Measurements from ENCODE around the gene TCN1. TPM values are rescaled to one million over a fixed set of nuclear protein-coding genes. Genes with fewer than 3 reads are reported as not detected.
"Not testable (repeated sequence)": the region's sequence is repeated elsewhere in the genome, so short reads cannot be mapped to it uniquely, and the experiment has no call there.

The TCN1 gene, protein sequence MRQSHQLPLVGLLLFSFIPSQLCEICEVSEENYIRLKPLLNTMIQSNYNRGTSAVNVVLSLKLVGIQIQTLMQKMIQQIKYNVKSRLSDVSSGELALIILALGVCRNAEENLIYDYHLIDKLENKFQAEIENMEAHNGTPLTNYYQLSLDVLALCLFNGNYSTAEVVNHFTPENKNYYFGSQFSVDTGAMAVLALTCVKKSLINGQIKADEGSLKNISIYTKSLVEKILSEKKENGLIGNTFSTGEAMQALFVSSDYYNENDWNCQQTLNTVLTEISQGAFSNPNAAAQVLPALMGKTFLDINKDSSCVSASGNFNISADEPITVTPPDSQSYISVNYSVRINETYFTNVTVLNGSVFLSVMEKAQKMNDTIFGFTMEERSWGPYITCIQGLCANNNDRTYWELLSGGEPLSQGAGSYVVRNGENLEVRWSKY
- not detected for total RNA-seq

DNA sequence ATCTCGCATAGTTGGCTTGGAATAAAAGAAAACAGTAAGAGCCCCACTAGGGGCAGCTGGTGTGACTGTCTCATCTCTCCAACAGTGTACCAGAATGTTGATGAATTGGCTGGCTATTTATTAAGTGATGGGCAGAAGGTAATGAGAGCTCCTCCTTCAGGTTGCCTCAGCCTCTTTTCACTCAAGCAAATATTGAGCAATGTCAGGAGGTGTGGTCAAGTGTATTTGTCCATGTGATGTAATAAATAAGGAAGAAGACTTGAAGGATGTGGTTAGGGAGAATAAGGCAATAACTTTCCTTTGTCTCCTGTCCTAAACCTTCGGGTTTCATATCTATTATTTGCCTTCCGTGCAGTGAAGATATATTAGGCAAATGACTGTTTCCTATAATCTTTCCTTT lies at the start of gene TCN1:
TCN1 (minus strand) TSS at position 91 of the 400 bp plus-strand sequence; CDS start at position 74, 17 bp downstream.
- Mint-ChIP-seq H3K4me3 (no peak within 1 kb of the TSS), H3K27me3 (peaks cover 12% of the 10 kb centered on the region), H3K4me1 (peaks cover 5% of the 10 kb centered on the region), H3K36me3 (ENCODE audit: low read depth) (no peaks in the 10 kb centered on the region), H3K9me3 (no peaks in the 10 kb centered on the region), H3K27ac (no peak within 1 kb of the TSS)
- no peak for DNase-seq
- POLR2A ChIA-PET: no interaction called here
- CTCF ChIA-PET: no interaction called here

DNA sequence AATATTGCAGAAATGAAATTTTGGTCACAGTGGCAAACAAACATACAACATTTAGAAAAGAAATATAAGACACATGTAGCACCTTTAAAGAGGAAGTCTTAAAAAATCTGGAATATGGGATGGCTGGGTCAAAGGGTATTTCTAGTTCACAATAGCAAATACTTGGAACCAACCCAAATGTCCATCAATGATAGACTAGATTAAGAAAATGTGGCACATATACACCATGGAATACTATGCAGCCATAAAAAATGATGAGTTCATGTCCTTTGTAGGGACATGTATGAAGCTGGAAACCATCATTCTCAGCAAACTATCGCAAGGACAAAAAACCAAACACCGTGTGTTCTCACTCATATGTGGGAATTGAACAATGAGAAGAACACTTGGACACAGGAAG lies 37.3 kb upstream of the TCN1 start:
- H3K27me3 Mint-ChIP-seq: peaks cover 10% of the 10 kb centered on the region
- POLR2A ChIA-PET; DNase-seq; H3K27ac Mint-ChIP-seq; H3K4me1 Mint-ChIP-seq; H3K4me3 Mint-ChIP-seq; H3K36me3 Mint-ChIP-seq (ENCODE audit: low read depth); H3K9me3 Mint-ChIP-seq: not testable (repeated sequence)
- CTCF ChIA-PET: interaction anchor here (0.9 kb wide), 1 partner anchor 56 kb away, joined by 3 read pairs; no protein-coding TSS in a partner anchor

DNA sequence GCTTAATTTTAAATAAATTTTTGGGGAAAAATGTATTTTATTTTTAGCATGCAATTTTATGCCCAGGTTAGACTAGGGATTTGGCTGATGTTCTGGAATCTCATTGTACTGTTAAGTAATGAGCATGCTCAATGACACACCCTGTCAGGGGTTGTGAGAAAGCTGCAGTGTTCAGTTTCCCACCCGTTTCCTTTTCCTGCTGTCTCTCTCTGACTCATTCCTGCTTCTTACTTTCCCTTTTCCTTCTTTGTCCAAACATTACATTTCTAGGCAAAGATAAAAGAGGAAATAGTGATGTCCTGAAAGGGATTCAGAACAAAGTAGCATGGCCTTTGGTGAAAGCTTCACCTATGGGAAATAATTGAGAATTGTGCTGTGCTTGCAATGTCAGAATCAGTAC lies 35.0 kb upstream of the TCN1 start:
- Mint-ChIP-seq H3K4me3 (no peak overlapping the region), H3K4me1 (no peaks in the 10 kb centered on the region), H3K36me3 (ENCODE audit: low read depth) (no peaks in the 10 kb centered on the region), H3K27me3 (no peaks in the 10 kb centered on the region), H3K27ac (no peak overlapping the region), H3K9me3 (no peaks in the 10 kb centered on the region)
- POLR2A ChIA-PET: interaction anchor here (1.0 kb wide), 1 partner anchor 9 kb away, joined by 3 read pairs; no protein-coding TSS in a partner anchor
- DNase-seq: no peak
- CTCF ChIA-PET: interaction anchor here (1.1 kb wide), 1 partner anchor 91 kb away, joined by 3 read pairs; the partner anchor contains the start of gene MRPL16

DNA sequence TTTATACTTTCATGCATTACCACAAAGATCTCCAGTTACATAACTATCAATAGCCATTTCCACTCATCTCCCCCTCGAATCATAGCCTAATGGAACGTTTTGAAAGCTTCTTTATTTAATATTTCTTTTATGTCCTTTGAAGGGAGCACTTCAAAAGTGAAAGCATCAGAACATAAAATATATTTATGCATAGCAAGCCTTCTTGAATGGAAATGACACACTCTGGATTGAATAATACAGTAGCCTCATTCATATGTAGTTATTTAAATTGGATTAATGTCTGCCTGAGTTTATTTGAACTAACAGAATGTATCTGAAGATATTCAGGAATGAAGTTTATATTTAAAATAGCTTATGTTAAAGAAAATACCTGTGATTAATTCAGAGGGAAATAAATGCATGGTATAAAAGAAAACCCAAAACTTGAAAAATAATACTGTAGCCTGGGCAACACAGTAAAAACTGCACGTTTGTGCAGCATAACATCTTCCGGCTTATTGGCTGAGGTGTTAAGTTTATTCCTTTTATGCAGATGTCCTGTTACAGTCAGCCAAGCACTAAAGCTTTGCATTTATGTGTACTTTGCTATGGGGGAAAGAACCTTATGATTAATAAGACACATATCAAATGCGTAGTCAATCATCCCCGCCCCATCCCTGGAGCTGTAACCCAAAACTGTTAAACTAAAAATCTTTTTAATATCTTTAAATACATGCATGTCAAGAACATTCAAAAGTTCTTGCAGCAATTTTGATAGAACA lies 34.3 kb upstream of the TCN1 start:
- Mint-ChIP-seq H3K4me1 (no peaks in the 10 kb centered on the region), H3K27me3 (no peaks in the 10 kb centered on the region), H3K9me3 (no peaks in the 10 kb centered on the region), H3K4me3 (no peak overlapping the region), H3K27ac (no peak overlapping the region), H3K36me3 (ENCODE audit: low read depth) (no peaks in the 10 kb centered on the region)
- no peak for DNase-seq
- ChIA-PET CTCF (interaction anchor here (1.1 kb wide), 1 partner anchor 90 kb away, joined by 3 read pairs; the partner anchor contains the start of gene MRPL16), POLR2A (no interaction called here)

DNA sequence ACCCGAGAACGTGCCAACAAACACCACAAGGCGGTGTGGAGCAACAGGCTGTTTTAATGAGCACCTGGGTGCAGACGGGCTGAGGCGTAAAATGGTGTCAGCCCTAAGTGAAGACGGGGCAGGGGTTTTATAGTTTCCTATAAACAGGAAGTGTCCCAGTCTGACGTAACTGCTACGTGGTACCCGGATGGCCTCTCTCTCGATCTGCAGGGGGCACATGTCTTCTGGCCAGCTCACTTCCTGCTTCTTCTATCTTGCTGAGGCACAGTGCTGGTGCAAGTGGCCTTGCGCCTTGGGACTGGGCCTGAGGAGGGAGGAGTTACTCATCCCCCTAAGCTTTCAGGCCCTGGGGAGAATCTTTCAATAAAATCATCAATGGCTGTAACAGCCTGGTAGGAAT lies 33.2 kb upstream of the TCN1 start:
- DNase-seq: no peak
- no peaks in the 10 kb centered on the region for H3K36me3 Mint-ChIP-seq (ENCODE audit: low read depth)
- H3K4me3 Mint-ChIP-seq: no peak overlapping the region
- peaks cover 2% of the 10 kb centered on the region for H3K27me3 Mint-ChIP-seq
- no peak overlapping the region for H3K27ac Mint-ChIP-seq
- no peaks in the 10 kb centered on the region for H3K4me1 Mint-ChIP-seq
- ChIA-PET POLR2A (no interaction called here), CTCF (no interaction called here)
- H3K9me3 Mint-ChIP-seq: no peaks in the 10 kb centered on the region

DNA sequence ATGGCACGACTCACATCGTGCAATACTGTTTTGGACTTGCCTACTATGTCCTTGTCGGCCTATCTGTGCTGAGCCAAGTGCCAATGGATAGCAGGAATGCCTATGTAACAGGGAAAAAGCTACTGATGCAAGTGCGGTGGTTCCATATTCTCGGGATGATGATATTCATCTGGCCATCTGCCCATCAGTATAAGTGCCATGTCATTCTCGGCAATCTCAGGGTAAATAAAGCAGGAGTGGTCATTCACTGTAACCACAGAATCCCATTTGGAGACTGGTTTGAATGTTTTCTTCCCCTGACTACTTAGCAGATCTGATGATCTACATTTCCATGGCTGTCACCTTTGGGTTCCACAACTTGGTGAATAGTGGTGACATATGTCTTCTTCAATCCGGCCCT lies 32.4 kb upstream of the TCN1 start:
- Mint-ChIP-seq H3K9me3 (no peaks in the 10 kb centered on the region), H3K27ac (no peak overlapping the region), H3K4me3 (no peak overlapping the region), H3K4me1 (no peaks in the 10 kb centered on the region), H3K27me3 (peaks cover 2% of the 10 kb centered on the region), H3K36me3 (ENCODE audit: low read depth) (no peaks in the 10 kb centered on the region)
- no peak for DNase-seq
- ChIA-PET POLR2A (no interaction called here), CTCF (no interaction called here)

DNA sequence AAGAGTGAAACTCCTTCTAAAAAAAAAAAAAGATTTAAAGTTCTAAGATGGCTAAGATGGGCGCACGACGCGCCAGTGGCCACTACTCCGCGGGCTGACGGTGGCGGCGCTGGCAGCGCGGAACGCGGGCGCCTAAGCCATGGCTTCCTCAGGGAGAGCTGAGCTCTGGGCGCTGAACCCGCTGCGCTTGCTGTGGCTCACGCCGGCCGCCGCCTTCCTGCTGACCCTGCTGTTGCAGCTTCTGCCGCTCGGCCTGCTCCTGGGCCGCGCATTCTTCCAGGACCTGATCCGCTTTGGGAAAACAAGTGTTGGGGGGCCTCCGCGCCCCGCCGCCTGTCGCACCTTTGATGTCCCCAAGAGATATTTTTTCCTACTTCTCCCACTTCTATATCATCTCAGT lies 31.8 kb upstream of the TCN1 start:
- DNase-seq: no peak
- H3K36me3 Mint-ChIP-seq (ENCODE audit: low read depth): no peaks in the 10 kb centered on the region
- H3K9me3 Mint-ChIP-seq: no peaks in the 10 kb centered on the region
- H3K4me3 Mint-ChIP-seq: no peak overlapping the region
- ChIA-PET POLR2A (no interaction called here), CTCF (no interaction called here)
- no peaks in the 10 kb centered on the region for H3K4me1 Mint-ChIP-seq
- H3K27me3 Mint-ChIP-seq: peaks cover 2% of the 10 kb centered on the region
- H3K27ac Mint-ChIP-seq: no peak overlapping the region

DNA sequence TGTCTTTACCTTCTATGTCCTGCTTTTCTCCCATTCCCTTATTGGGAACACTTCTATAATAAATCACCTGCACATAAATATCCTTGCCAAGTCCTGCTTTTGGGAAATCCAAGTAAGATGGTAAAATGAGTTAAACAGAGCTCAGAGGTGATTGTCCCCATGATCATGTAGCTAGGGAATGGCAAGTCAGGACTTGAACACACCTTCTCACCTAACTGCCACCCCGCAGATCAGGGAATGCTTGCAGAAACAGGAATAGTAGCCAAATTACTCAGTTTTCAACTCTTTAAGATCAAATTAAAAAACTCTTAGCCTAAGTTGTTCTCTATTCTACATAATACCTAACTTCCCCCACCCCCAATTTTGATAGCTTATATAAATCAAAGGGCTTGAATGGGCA lies 28.3 kb upstream of the TCN1 start:
- Mint-ChIP-seq H3K4me1 (no peaks in the 10 kb centered on the region), H3K36me3 (ENCODE audit: low read depth) (peaks cover 3% of the 10 kb centered on the region), H3K27ac (no peak overlapping the region), H3K4me3 (no peak overlapping the region), H3K27me3 (peaks cover 7% of the 10 kb centered on the region), H3K9me3 (peaks cover 8% of the 10 kb centered on the region)
- ChIA-PET CTCF (interaction anchor here (1.2 to 1.8 kb wide), 2 partner anchors 24 to 662 kb away, joined by 3 to 4 read pairs; no protein-coding TSS in a partner anchor), POLR2A (no interaction called here)
- no peak for DNase-seq

DNA sequence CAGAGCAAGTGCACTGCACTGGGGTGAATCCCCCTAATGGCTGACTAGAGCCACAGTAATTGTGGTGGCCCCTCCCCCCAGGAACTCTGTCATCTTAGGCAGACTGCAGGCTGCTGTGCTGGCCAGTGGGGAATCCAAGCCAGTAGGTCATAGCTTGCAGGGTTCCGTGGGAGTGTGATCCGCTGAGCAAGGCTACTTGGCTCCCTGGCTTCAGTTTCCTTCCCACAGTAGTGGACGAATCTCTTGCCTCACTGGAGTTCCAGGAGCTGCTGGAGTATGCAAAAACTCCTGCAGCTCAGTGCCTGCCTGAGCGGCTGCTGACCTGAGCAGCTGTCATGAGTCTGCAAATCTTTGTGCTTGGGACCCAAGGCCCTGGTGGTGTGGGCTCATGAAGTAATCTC lies 25.5 kb upstream of the TCN1 start:
- H3K27me3 Mint-ChIP-seq: peaks cover 14% of the 10 kb centered on the region
- H3K4me3 Mint-ChIP-seq: no peak overlapping the region
- H3K27ac Mint-ChIP-seq: no peak overlapping the region
- peaks cover 30% of the 10 kb centered on the region for H3K9me3 Mint-ChIP-seq
- H3K4me1 Mint-ChIP-seq: no peaks in the 10 kb centered on the region
- ChIA-PET POLR2A (no interaction called here), CTCF (no interaction called here)
- H3K36me3 Mint-ChIP-seq (ENCODE audit: low read depth): peaks cover 3% of the 10 kb centered on the region
- no peak for DNase-seq

DNA sequence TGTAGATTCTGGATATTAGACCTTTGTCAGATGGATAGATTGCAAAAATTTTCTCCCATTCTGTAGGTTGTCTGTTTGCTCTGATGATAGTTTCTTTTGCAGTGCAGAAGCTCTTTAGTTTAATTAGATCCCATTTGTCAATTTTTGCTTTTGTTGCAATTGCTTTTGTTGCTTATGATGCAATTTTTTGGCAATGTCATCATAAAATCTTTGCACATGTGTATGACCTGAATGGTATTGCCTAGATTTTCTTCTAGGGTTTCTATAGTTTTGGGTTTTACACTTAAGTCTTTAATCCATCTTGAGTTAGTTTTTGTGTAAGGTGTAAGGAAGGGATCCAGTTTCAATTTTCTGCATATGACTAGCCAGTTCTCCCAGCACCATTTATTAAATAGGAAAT lies 20.9 kb upstream of the TCN1 start:
- H3K4me3 Mint-ChIP-seq; CTCF ChIA-PET; POLR2A ChIA-PET; H3K27ac Mint-ChIP-seq; H3K4me1 Mint-ChIP-seq; H3K36me3 Mint-ChIP-seq (ENCODE audit: low read depth); DNase-seq: not testable (repeated sequence)
- Mint-ChIP-seq H3K27me3 (peaks cover 16% of the 10 kb centered on the region), H3K9me3 (peaks cover 33% of the 10 kb centered on the region)

DNA sequence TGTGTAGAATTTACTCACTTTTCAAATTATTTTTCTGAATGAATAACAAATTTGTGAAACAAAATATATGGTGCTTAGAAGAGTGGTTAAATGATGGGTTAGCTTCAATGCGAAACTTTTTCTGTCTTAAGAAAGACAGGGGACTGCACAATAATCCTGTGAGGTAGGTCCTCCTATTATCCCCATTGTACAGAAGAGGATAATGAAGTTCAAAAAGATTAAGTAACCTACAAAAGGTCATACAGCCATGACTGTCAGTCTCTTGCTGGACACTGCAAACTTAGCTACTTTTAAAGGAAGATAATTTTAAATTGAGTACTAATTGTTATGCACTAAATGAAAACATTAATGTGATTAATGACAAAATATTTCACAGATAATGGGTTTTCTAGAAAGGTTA lies 17.3 kb upstream of the TCN1 start:
- DNase-seq: no peak
- no peak overlapping the region for H3K4me3 Mint-ChIP-seq
- peaks cover 15% of the 10 kb centered on the region for H3K9me3 Mint-ChIP-seq
- ChIA-PET CTCF (no interaction called here), POLR2A (no interaction called here)
- H3K4me1 Mint-ChIP-seq: no peaks in the 10 kb centered on the region
- no peak overlapping the region for H3K27ac Mint-ChIP-seq
- H3K27me3 Mint-ChIP-seq: peaks cover 8% of the 10 kb centered on the region
- H3K36me3 Mint-ChIP-seq (ENCODE audit: low read depth): no peaks in the 10 kb centered on the region

DNA sequence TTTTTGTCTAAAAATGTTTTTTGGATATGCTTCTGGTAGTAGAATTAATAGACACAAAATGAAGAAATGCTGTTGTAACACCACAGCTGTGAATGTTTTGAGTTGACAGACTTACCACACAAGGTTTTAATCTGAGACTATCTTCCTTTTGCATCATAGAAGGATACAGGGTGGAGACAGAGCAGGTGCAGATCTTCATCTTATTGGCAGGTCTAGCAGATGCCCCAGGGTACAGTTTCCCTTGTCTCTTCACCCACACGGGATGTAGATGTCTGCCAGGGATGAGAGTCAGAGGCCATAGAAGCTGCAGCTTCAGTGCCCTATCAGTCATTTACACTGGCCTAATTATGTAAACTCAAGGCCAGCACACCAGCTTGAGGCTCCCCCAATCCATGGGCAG lies 13.3 kb upstream of the TCN1 start:
- Mint-ChIP-seq H3K4me3 (no peak overlapping the region), H3K9me3 (no peaks in the 10 kb centered on the region), H3K4me1 (no peaks in the 10 kb centered on the region), H3K27me3 (peaks cover 9% of the 10 kb centered on the region), H3K27ac (no peak overlapping the region), H3K36me3 (ENCODE audit: low read depth) (no peaks in the 10 kb centered on the region)
- POLR2A ChIA-PET: no interaction called here
- no peak for DNase-seq
- CTCF ChIA-PET: no interaction called here

DNA sequence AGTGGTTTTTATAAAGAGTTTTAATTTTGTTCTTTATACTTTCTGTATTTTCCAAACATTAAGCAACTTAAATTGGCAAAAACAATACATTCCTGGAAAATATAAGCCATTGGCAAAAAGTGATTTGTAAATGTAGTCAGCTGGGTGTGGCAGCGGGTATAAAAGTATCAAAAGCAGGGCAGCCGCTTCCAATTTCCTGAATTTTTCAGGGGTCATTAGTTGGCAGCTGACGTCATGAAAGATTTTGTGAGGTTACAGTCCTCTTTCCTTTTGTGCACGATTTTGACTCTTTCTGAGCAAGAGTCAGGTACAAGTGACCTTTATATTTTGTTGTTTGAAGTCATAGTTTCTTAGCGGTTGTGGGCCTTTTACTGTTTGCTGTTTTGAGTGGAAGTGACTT lies 12.3 kb upstream of the TCN1 start, which contains the start of gene OOSP3:
OOSP3 (plus strand) TSS at position 208 of the 400 bp plus-strand sequence; CDS start at position 235, 27 bp downstream.
- Mint-ChIP-seq H3K9me3 (no peaks in the 10 kb centered on the region), H3K4me3 (no peak within 1 kb of the TSS), H3K4me1 (no peaks in the 10 kb centered on the region), H3K36me3 (ENCODE audit: low read depth) (no peaks in the 10 kb centered on the region), H3K27ac (no peak within 1 kb of the TSS), H3K27me3 (peaks cover 9% of the 10 kb centered on the region)
- POLR2A ChIA-PET: no interaction called here
- CTCF ChIA-PET: no interaction called here
- no peak for DNase-seq

Measured in activated CD4-positive, alpha-beta memory T cell treated with anti-CD3 and anti-CD28 coated beads, Interleukin-2, amount 10 ng/mL, durations not matched to agents 7 days and 5 days (primary cell).